Measurements from ENCODE around the gene CNTNAP2. TPM values are rescaled to one million over a fixed set of nuclear protein-coding genes. Genes with fewer than 3 reads are reported as not detected.

CNTNAP2 gene
- total RNA-seq, 3 donors from 2014 or later (not counting 1 experiment from before 2014, with no cell fraction given), result 0.18 to 1.1 TPM; not detected in 1

DNA sequence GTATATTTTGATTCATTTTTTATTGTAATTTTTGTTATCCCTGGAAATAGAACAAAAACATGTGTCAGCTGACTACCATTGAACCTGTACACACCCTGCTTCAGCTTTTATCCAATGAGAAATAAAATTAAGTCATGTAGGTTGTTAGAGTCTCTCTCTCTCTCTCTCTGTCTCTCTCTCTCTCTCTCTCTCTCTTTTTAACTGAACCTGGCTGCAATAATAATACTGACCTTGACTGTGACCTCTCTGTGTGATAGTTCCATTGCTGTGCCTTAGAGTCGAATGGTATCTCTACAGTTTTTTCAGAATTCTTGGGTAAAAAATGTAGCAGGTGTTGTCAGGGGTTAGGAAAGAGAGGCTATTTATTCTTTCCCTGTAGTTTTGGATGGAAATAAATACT is 637.8 kb downstream of the CNTNAP2 start:
- no peak overlapping the region for H3K4me3 Mint-ChIP-seq
- H3K36me3 Mint-ChIP-seq, result peaks cover 6% of the 10 kb centered on the region
- Histone ChIP-seq H3K4me3 (ENCODE audit: low read length) (no peak overlapping the region), H3K27ac (ENCODE audit: low read length) (no peak overlapping the region), H3K4me1 (ENCODE audit: control insufficient read depth, insufficient read depth, low read length) (no peaks in the 10 kb centered on the region), H3K9me3 (ENCODE audit: control insufficient read depth, insufficient read depth, low read length) (peaks cover 3% of the 10 kb centered on the region), H3K27me3 (ENCODE audit: control insufficient read depth, insufficient read depth, low read length) (no peaks in the 10 kb centered on the region), H3K36me3 (ENCODE audit: control insufficient read depth, insufficient read depth, low read length) (no peaks in the 10 kb centered on the region)
- intact Hi-C loops (cut with micrococcal nuclease), result no loop called here
- DNase-seq, result no peak
- peaks cover 7 to 13% of the 10 kb centered on the region in 2 donors for H3K9me3 Mint-ChIP-seq
- ATAC-seq, result no peak
- TF ChIP-seq, protein P1, sequence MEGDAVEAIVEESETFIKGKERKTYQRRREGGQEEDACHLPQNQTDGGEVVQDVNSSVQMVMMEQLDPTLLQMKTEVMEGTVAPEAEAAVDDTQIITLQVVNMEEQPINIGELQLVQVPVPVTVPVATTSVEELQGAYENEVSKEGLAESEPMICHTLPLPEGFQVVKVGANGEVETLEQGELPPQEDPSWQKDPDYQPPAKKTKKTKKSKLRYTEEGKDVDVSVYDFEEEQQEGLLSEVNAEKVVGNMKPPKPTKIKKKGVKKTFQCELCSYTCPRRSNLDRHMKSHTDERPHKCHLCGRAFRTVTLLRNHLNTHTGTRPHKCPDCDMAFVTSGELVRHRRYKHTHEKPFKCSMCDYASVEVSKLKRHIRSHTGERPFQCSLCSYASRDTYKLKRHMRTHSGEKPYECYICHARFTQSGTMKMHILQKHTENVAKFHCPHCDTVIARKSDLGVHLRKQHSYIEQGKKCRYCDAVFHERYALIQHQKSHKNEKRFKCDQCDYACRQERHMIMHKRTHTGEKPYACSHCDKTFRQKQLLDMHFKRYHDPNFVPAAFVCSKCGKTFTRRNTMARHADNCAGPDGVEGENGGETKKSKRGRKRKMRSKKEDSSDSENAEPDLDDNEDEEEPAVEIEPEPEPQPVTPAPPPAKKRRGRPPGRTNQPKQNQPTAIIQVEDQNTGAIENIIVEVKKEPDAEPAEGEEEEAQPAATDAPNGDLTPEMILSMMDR (IDR thresholded peaks at IDR 0.05), result no peak
- 64% methylated on average over 1 of the region's 1 CpG for WGBS (ENCODE audit: insufficient coverage)
- H3K27me3 Mint-ChIP-seq (ENCODE audit: low read depth in 2 of 2), result no peaks in the 10 kb centered on the region
- H3K27ac Mint-ChIP-seq, result no peak overlapping the region
- H3K4me1 Mint-ChIP-seq, result no peaks in the 10 kb centered on the region

DNA sequence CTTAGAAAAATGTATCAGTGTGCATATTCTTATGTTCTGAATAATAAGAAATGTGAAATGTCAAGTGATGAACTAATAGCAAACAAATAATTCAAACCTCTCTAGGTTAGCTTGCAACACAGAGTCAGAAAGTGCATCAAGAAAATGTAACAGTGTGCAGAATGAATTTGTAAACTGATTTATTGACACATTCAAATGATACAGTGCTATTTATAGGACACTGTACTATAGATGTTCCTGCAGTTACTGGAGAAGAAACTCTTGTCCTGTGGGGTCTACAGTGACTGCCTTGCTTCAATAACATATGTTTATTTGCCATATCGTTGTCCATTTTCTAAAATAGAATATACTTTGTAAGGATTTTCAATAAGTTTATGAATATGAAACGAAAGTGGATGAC is 639.0 kb downstream of the CNTNAP2 start:
- H3K27ac ChIP-seq (ENCODE audit: low read length), result no peak overlapping the region
- no peaks in the 10 kb centered on the region for H3K36me3 ChIP-seq (ENCODE audit: control insufficient read depth, insufficient read depth, low read length)
- Mint-ChIP-seq H3K36me3 (peaks cover 6% of the 10 kb centered on the region), H3K4me1 (no peaks in the 10 kb centered on the region), H3K27me3 (ENCODE audit: low read depth in 2 of 2) (no peaks in the 10 kb centered on the region), H3K9me3 (peaks cover 7 to 9% of the 10 kb centered on the region in 2 donors), H3K27ac (no peak overlapping the region), H3K4me3 (no peak overlapping the region)
- H3K9me3 ChIP-seq (ENCODE audit: control insufficient read depth, insufficient read depth, low read length), result peaks cover 3% of the 10 kb centered on the region
- H3K4me1 ChIP-seq (ENCODE audit: control insufficient read depth, insufficient read depth, low read length), result no peaks in the 10 kb centered on the region
- TF ChIP-seq, protein P1 (IDR thresholded peaks at IDR 0.05), result no peak
- intact Hi-C loops (cut with micrococcal nuclease), result no loop called here
- ATAC-seq (no peak), DNase-seq (no peak)
- H3K27me3 ChIP-seq (ENCODE audit: control insufficient read depth, insufficient read depth, low read length), result no peaks in the 10 kb centered on the region
- WGBS (ENCODE audit: insufficient coverage), result no CpG with 5 or more reads among the region's 2 CpGs
- H3K4me3 ChIP-seq (ENCODE audit: low read length), result no peak overlapping the region

DNA sequence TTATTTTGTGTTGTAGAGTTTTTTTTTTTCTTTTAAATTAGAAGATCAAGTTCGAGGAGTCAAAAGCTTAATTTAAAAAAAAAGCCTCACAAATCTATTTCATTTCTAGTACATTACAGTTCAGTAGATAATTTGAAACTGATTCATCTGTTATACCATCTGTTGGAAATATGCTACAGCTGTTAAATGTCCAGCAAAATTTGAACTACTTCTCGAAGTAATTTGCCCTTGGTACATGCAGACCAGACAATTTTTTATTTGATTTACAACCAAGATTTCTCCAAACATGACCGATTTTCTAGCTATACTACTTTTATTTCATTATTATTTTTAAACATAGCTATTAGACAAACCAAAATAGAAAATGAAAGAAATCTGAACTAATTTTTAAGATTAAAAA is 647.9 kb downstream of the CNTNAP2 start:
- no peaks in the 10 kb centered on the region for H3K27me3 Mint-ChIP-seq (ENCODE audit: low read depth in 2 of 2)
- no peaks in the 10 kb centered on the region for H3K4me1 Mint-ChIP-seq

DNA sequence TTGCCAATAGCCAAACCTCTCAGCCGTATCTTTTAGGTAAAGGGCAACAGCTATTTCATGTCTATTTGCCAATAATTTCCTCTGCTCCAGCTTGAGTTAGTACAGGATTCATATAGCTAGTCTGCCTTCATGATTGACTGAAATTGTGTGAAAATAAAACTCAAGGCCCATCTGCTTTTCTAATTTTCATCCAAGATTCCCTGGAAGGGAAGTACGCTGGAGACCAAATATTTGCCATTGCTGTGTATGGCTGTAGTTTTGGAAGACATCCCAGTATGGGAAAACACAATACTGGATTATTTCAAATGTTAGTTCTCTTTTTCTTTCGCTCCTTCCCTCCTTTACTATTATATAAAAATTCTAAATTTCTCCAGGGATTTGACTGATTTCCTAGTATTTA is 652.4 kb downstream of the CNTNAP2 start:
- Mint-ChIP-seq H3K4me1 (no peaks in the 10 kb centered on the region), H3K36me3 (no peaks in the 10 kb centered on the region), H3K9me3 (peaks cover 7 to 23% of the 10 kb centered on the region in 2 donors), H3K27ac (no peak overlapping the region), H3K4me3 (no peak overlapping the region), H3K27me3 (ENCODE audit: low read depth in 2 of 2) (no peaks in the 10 kb centered on the region)
- ATAC-seq (no peak), DNase-seq (no peak)
- no peaks in the 10 kb centered on the region for H3K9me3 ChIP-seq (ENCODE audit: control insufficient read depth, insufficient read depth, low read length)
- no peaks in the 10 kb centered on the region for H3K4me1 ChIP-seq (ENCODE audit: control insufficient read depth, insufficient read depth, low read length)
- 75% methylated on average over 1 of the region's 3 CpGs for WGBS (ENCODE audit: insufficient coverage)
- no peak overlapping the region for H3K4me3 ChIP-seq (ENCODE audit: low read length)
- no peaks in the 10 kb centered on the region for H3K27me3 ChIP-seq (ENCODE audit: control insufficient read depth, insufficient read depth, low read length)
- no peak overlapping the region for H3K27ac ChIP-seq (ENCODE audit: low read length)
- intact Hi-C loops (cut with micrococcal nuclease), result no loop called here
- H3K36me3 ChIP-seq (ENCODE audit: control insufficient read depth, insufficient read depth, low read length), result no peaks in the 10 kb centered on the region
- TF ChIP-seq, protein P1 (IDR thresholded peaks at IDR 0.05), result no peak

More for the DNA sequence above, 647.9 kb downstream of the CNTNAP2 start:
- H3K4me3 Mint-ChIP-seq, result no peak overlapping the region
- H3K27ac Mint-ChIP-seq, result no peak overlapping the region
- no peaks in the 10 kb centered on the region for H3K4me1 ChIP-seq (ENCODE audit: control insufficient read depth, insufficient read depth, low read length)
- intact Hi-C loops (cut with micrococcal nuclease), result no loop called here
- H3K9me3 ChIP-seq (ENCODE audit: control insufficient read depth, insufficient read depth, low read length), result peaks cover 2% of the 10 kb centered on the region
- 44% methylated on average over 1 of the region's 3 CpGs for WGBS (ENCODE audit: insufficient coverage)
- no peak overlapping the region for H3K27ac ChIP-seq (ENCODE audit: low read length)
- no peak overlapping the region for H3K4me3 ChIP-seq (ENCODE audit: low read length)
- no peaks in the 10 kb centered on the region for H3K36me3 Mint-ChIP-seq
- TF ChIP-seq, protein P1 (IDR thresholded peaks at IDR 0.05), result no peak
- DNase-seq, result no peak
- no peak for ATAC-seq
- H3K36me3 ChIP-seq (ENCODE audit: control insufficient read depth, insufficient read depth, low read length), result no peaks in the 10 kb centered on the region
- peaks cover 8 to 21% of the 10 kb centered on the region in 2 donors for H3K9me3 Mint-ChIP-seq
- H3K27me3 ChIP-seq (ENCODE audit: control insufficient read depth, insufficient read depth, low read length), result no peaks in the 10 kb centered on the region

All from natural killer cell (primary cell).